Measurements from ENCODE around the gene VDR. TPM values are rescaled to one million over a fixed set of nuclear protein-coding genes. Genes with fewer than 3 reads are reported as not detected.
A peak's percentile ranks its signal among the peaks of the same experiment; 100 is the strongest.
"Not testable (repeated sequence)": the region's sequence is repeated elsewhere in the genome, so short reads cannot be mapped to it uniquely, and the experiment has no call there.

The VDR gene
- total and polyA plus RNA-seq, 4 experiments from 2014 or later: 0.37 to 3.2 (median 1.0) TPM

DNA sequence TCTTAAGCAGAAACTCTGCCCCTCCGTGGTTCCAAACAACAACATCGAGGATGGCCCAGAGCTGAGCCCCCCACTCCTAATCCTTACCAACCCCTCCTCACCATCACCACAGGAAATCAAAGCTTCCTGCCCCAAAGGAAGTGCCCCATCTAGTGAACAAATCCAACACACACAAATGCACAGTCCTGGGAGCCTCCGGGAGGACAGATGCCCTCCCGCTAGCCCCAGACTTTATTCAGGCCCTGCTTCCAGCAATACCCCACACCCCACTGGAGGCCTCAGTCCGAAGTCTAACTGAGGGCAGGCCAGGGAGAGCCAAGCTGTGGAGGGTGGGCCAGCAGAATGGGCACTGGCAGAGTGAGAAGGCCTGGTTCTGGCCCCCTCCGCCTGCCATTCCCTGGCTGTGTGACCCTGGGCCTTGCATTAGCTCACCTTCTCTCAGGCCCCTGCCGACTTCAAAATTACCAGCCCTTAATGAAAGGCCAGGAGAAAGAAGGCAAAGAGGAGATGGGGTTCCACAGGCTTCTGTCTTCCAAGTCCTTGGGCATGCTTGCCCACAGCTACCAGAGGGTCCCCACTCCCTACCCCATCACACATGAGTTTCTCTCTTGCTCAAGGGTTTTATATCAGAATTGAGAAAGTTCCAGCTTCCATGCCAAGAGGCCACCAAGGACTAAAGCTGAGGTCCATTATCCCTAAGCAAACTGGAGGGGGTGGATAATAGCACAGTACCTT, 87.4 kb downstream of the VDR start:
- peaks cover 0 to 16% of the 10 kb centered on the region in 2 donors for H3K36me3 Mint-ChIP-seq
- Histone ChIP-seq H3K27me3 (ENCODE audit: insufficient read depth, low read length) (no peaks in the 10 kb centered on the region), H3K4me1 (ENCODE audit: insufficient read depth, low read length) (peaks cover 85% of the 10 kb centered on the region), H3K27ac (ENCODE audit: low read depth, low read length) (peak overlapping the region; percentile 79), H3K9me3 (ENCODE audit: control insufficient read depth in 1 of 2, low read length in 2 of 2) (no peaks in the 10 kb centered on the region), H3K4me3 (ENCODE audit: low read length in 2 of 2) (peak overlapping the region; percentile 79 to 84), H3K36me3 (ENCODE audit: insufficient read depth, low read length) (no peaks in the 10 kb centered on the region)
- ChIA-PET CTCF (ENCODE audit: partially characterized antibody) (interaction anchor here (0.8 to 6.9 kb wide), 18 partner anchors 7 to 75 kb away, joined by 3 to 223 read pairs (median 6); no protein-coding TSS in a partner anchor), POLR2A (ENCODE audit: partially characterized antibody) (interaction anchor here (0.9 to 8.2 kb wide), 12 partner anchors 7 to 111 kb away, joined by 3 to 270 read pairs (median 6); partner anchors contain the start of genes RPAP3 and SLC48A1)
- intact Hi-C loops (cut with micrococcal nuclease): no loop called here
- peaks cover 0 to 2% (median 0%) of the 10 kb centered on the region in 8 donors for H3K9me3 Mint-ChIP-seq
- peaks cover 61 to 89% (median 74%) of the 10 kb centered on the region in 4 donors for H3K4me1 Mint-ChIP-seq
- H3K27me3 Mint-ChIP-seq: no peaks in the 10 kb centered on the region
- peak overlapping the region; percentile 83 to 98 (median 94) for H3K27ac Mint-ChIP-seq
- DNase-seq: peak in 1 of 5 donors; percentile 34
- H3K4me3 Mint-ChIP-seq: peak overlapping the region; percentile 88 to 97 (median 94)

- peaks cover 85% of the 10 kb centered on the region for H3K4me1 ChIP-seq (ENCODE audit: insufficient read depth, low read length)
- H3K4me3 ChIP-seq (ENCODE audit: low read length in 2 of 2): peak overlapping the region in 1 of 2 donors; percentile 79
- H3K27ac Mint-ChIP-seq: peak overlapping the region; percentile 91 to 98 (median 95)
- peak overlapping the region; percentile 88 to 97 (median 94) for H3K4me3 Mint-ChIP-seq
- H3K27me3 Mint-ChIP-seq: no peaks in the 10 kb centered on the region
- H3K9me3 Mint-ChIP-seq: peaks cover 0 to 2% (median 0%) of the 10 kb centered on the region in 8 donors
- H3K4me1 Mint-ChIP-seq: peaks cover 59 to 89% (median 74%) of the 10 kb centered on the region in 4 donors
- no peak for DNase-seq
- H3K27me3 ChIP-seq (ENCODE audit: insufficient read depth, low read length): no peaks in the 10 kb centered on the region
- POLR2A ChIA-PET (ENCODE audit: partially characterized antibody): interaction anchor here (0.9 to 8.2 kb wide), 9 partner anchors 7 to 110 kb away, joined by 3 to 270 read pairs (median 7); partner anchors contain the start of genes RPAP3 and SLC48A1
- CTCF ChIA-PET (ENCODE audit: partially characterized antibody): interaction anchor here (0.8 to 6.9 kb wide), 17 partner anchors 6 to 74 kb away, joined by 3 to 223 read pairs (median 7); no protein-coding TSS in a partner anchor
- intact Hi-C loops (cut with micrococcal nuclease): no loop called here
- no peaks in the 10 kb centered on the region for H3K9me3 ChIP-seq (ENCODE audit: control insufficient read depth in 1 of 2, low read length in 2 of 2)
- peak overlapping the region; percentile 79 for H3K27ac ChIP-seq (ENCODE audit: low read depth, low read length)
- no peaks in the 10 kb centered on the region for H3K36me3 ChIP-seq (ENCODE audit: insufficient read depth, low read length)
- peaks cover 0 to 16% of the 10 kb centered on the region in 2 donors for H3K36me3 Mint-ChIP-seq
Observed at GRCh38 chr12:47816403-47817271, 88.2 kb downstream of the VDR start.

GRCh38 chr12:47815447-47815846, 89.3 kb downstream of the VDR start:
- H3K9me3 Mint-ChIP-seq; H3K36me3 ChIP-seq (ENCODE audit: insufficient read depth, low read length); DNase-seq; H3K4me3 ChIP-seq (ENCODE audit: low read length in 2 of 2); H3K27me3 ChIP-seq (ENCODE audit: insufficient read depth, low read length); intact Hi-C loops (cut with micrococcal nuclease); H3K27me3 Mint-ChIP-seq; H3K9me3 ChIP-seq (ENCODE audit: control insufficient read depth in 1 of 2, low read length in 2 of 2): not testable (repeated sequence)
- ChIA-PET CTCF (ENCODE audit: partially characterized antibody) (interaction anchor here (20.2 kb wide), 1 partner anchor 19 kb away, joined by 568 read pairs; no protein-coding TSS in a partner anchor), POLR2A (ENCODE audit: partially characterized antibody) (interaction anchor here (8.2 to 21.9 kb wide), 2 partner anchors 5 to 18 kb away, joined by 196 to 516 read pairs; no protein-coding TSS in a partner anchor)
- Histone ChIP-seq H3K27ac (ENCODE audit: low read depth, low read length) (peak overlapping the region; percentile 91), H3K4me1 (ENCODE audit: insufficient read depth, low read length) (peaks cover 85% of the 10 kb centered on the region)
- Mint-ChIP-seq H3K4me3 (peak overlapping the region in 6 of 8 donors; percentile 31 to 92 (median 86)), H3K36me3 (peaks cover 0 to 19% of the 10 kb centered on the region in 2 donors), H3K27ac (peak overlapping the region; percentile 69 to 98 (median 97)), H3K4me1 (peaks cover 62 to 89% (median 75%) of the 10 kb centered on the region in 4 donors)

- H3K4me1 Mint-ChIP-seq: peaks cover 64 to 92% (median 78%) of the 10 kb centered on the region in 4 donors
- intact Hi-C loops (cut with micrococcal nuclease): no loop called here
- ChIA-PET CTCF (ENCODE audit: partially characterized antibody) (interaction anchor here (1.6 to 20.2 kb wide), 5 partner anchors 7 to 73 kb away, joined by 5 to 568 read pairs (median 13); partner anchors contain the start of gene SLC48A1), POLR2A (ENCODE audit: partially characterized antibody) (interaction anchor here (1.4 to 21.9 kb wide), 5 partner anchors 5 to 57 kb away, joined by 5 to 516 read pairs (median 73); partner anchors contain the start of gene HDAC7)
- Histone ChIP-seq H3K9me3 (ENCODE audit: control insufficient read depth in 1 of 2, low read length in 2 of 2) (no peaks in the 10 kb centered on the region), H3K27me3 (ENCODE audit: insufficient read depth, low read length) (no peaks in the 10 kb centered on the region), H3K27ac (ENCODE audit: low read depth, low read length) (peak overlapping the region; percentile 91), H3K36me3 (ENCODE audit: insufficient read depth, low read length) (no peaks in the 10 kb centered on the region), H3K4me3 (ENCODE audit: low read length in 2 of 2) (no peak overlapping the region), H3K4me1 (ENCODE audit: insufficient read depth, low read length) (peaks cover 89% of the 10 kb centered on the region)
- H3K27ac Mint-ChIP-seq: peak overlapping the region; percentile 93 to 99 (median 97)
- H3K9me3 Mint-ChIP-seq: no peaks in the 10 kb centered on the region
- DNase-seq: no peak
- H3K27me3 Mint-ChIP-seq: no peaks in the 10 kb centered on the region
- H3K4me3 Mint-ChIP-seq: peak overlapping the region in 7 of 8 donors; percentile 54 to 92 (median 84)
- H3K36me3 Mint-ChIP-seq: peaks cover 0 to 19% of the 10 kb centered on the region in 2 donors
Observed at GRCh38 chr12:47814539-47815170, 90.1 kb downstream of the VDR start.

DNA sequence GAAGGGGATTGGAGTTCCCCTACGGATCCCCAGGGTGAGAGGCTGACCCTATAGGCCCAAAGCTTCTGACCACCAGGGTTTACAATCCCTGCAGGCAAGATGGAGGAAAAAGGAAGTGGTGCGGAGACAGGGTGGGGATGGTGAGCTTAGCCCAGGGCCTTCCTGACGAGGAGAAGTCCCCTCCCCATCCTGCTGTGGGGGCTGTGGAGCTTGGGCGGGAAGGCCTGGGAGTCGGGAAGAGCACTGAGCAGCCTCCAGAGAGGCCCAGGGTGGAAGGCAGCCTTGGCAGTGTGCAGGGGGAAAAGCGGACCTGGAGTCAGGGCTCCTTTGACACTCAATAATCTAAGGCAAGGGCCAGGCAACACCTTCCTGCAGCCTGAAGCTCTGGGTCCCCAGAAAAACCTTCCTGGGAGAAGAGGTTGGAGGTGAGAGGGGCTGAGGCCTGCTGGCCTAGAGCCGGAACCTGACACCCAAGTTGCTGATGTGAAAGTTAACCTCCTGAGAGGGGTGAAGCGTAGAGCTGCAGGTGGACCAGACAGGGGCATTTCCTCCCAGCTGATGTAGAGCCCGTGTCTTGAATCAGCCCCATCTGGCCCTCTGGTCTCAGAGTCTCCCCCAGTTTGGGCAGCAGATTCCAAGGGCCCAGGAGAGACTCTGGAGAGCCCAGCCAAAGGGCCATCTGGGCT, 91.1 kb downstream of the VDR start:
- H3K36me3 Mint-ChIP-seq: peaks cover 0 to 19% of the 10 kb centered on the region in 2 donors

More for the DNA sequence above, 91.1 kb downstream of the VDR start:
- CTCF ChIA-PET (ENCODE audit: partially characterized antibody): interaction anchor here (0.6 to 20.2 kb wide), 13 partner anchors 8 to 386 kb away, joined by 3 to 568 read pairs (median 4); partner anchors contain the start of genes ASB8 and SLC48A1
- no peaks in the 10 kb centered on the region for H3K27me3 ChIP-seq (ENCODE audit: insufficient read depth, low read length)
- Mint-ChIP-seq H3K4me1 (peaks cover 70 to 100% (median 87%) of the 10 kb centered on the region in 4 donors), H3K27ac (peak overlapping the region; percentile 93 to 99 (median 97)), H3K4me3 (peak overlapping the region; percentile 82 to 92 (median 86)), H3K27me3 (no peaks in the 10 kb centered on the region), H3K9me3 (no peaks in the 10 kb centered on the region)
- no peaks in the 10 kb centered on the region for H3K36me3 ChIP-seq (ENCODE audit: insufficient read depth, low read length)
- H3K4me1 ChIP-seq (ENCODE audit: insufficient read depth, low read length): peaks cover 97% of the 10 kb centered on the region
- no peak for DNase-seq
- peak overlapping the region; percentile 57 to 80 for H3K4me3 ChIP-seq (ENCODE audit: low read length in 2 of 2)
- intact Hi-C loops (cut with micrococcal nuclease): loop anchor here (1.0 kb wide), 4 partner anchors 11 to 40 kb away; partner anchors contain the start of gene SLC48A1
- no peaks in the 10 kb centered on the region for H3K9me3 ChIP-seq (ENCODE audit: control insufficient read depth in 1 of 2, low read length in 2 of 2)
- peak overlapping the region; percentile 91 for H3K27ac ChIP-seq (ENCODE audit: low read depth, low read length)
- POLR2A ChIA-PET (ENCODE audit: partially characterized antibody): interaction anchor here (0.7 to 21.9 kb wide), 16 partner anchors 6 to 293 kb away, joined by 3 to 516 read pairs (median 6); partner anchors contain the start of genes HDAC7, RPAP3, SENP1 and SLC48A1

Data from CD4-positive, alpha-beta memory T cell (primary cell).